GM12865 (cell line): ENCODE results near the gene TEX53.

Experiments
- DNase-seq: peaks from one replicate; pipeline ENCODE4 v3.0.0; 2010; ENCODE audit warnings: low read depth
- H3K4me3 ChIP-seq: 2 replicates; pipeline ENCODE4 v1.5.1; 2011; ENCODE audit warnings: mild to moderate bottlenecking, low read depth, low read length, control low read depth
- CTCF ChIP-seq: IDR thresholded peaks from 2 replicates; pipeline ENCODE4 v1.5.1; 2011; ENCODE audit warnings: low read length, control low read depth, low read depth, inconsistent platforms; ENCODE audit not compliant: insufficient read depth; ENCODE audit errors: missing control alignments

TEX53 gene

DNA sequence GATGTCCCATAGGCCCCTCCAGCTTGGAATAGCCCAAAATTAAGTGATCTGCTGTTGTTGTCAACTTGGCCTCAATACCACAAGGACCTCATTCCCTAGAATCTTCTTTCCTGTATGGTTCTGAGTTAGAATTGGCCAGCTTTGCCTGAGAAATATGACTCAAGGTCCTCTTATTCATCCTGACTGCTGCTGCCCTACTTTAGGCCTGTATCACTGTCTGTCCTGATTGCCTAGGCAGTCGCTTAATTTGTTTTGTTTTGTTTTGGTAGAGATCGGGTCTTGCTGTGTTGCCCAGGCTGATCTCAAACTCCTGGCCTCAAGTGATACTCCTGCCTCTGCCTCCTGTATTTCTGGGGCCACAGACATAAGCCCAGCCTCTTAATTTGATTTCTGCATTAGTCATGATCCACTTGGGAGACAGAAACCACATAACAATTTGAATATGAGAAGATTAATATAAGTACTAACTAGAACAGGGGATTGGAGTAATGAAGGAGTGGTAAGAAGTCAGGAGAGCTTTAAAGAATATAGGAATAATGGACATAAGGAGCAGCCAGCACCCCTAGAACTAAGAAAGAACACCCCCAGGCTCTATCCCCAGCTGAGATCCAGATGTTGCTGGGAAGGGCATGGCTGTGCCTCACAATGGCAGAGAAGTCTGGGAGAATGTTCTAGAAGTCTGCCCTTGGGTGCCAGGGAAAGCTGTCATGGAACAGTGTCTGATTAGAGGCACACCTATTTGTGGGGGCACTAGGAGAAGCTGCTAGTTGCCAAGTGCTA lies 4.6 kb downstream of the TEX53 start:
- no peak for DNase-seq
- TF ChIP-seq CTCF, result no peak
- no peak overlapping the region for H3K4me3 ChIP-seq

DNA sequence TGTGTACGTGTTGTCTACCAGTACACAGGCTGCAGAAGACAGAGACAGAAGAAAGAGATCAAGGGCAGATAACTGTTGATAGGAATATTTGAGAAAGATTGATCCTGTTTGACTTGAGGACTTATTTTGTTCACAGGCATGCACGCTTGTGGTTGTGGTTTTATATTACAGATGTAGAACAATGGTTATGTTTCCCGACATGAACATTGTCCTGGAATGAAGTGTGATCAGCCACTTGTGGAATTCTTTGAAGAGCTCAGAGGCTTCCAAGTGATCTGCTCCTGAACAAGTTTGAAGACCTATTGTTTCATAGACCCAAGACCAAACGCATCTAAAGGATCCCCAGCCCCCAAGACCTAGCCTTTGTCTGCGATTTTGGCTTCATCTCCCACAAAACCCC lies 13.7 kb downstream of the TEX53 start:
- DNase-seq, result no peak
- TF ChIP-seq CTCF, result no peak
- H3K4me3 ChIP-seq, result no peak overlapping the region

- no peak for DNase-seq
Measured at GRCh38 chr9:114643001-114643400, 14.6 kb downstream of the TEX53 start.

DNA sequence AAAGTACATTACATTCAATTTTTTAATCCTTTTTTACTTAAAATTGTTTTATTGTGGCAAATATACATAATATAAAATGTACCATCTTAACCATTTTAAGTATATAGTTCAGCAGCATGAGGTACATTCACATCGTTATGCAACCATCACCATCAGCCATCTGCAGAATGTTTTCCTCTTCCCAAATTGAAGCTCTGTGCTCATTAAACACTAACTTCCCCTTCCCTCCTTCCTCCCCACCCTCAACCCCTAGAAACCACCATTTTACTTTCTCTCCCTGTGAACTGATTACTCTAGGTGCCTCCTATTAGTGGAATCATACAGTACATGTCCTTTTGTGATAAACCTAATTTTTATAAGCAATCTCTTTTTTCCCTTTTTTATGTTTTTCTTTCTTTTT lies 15.6 kb downstream of the TEX53 start:
- no peak for DNase-seq
- H3K4me3 ChIP-seq, result no peak overlapping the region
- TF ChIP-seq CTCF, result no peak

More at GRCh38 chr9:114643001-114643400, 14.6 kb downstream of the TEX53 start:
- no peak overlapping the region for H3K4me3 ChIP-seq
- TF ChIP-seq CTCF, result no peak

GRCh38 chr9:114638404-114638803 lies 19.2 kb downstream of the TEX53 start:
- no peak for TF ChIP-seq CTCF
- DNase-seq, result no peak
- no peak overlapping the region for H3K4me3 ChIP-seq

GRCh38 chr9:114634387-114634786 lies 23.2 kb downstream of the TEX53 start:
- H3K4me3 ChIP-seq, result no peak overlapping the region
- DNase-seq, result no peak
- no peak for TF ChIP-seq CTCF
